OCI-LY7 (cell line): ENCODE data around the gene INSR.

Experiments used
- EZH2phosphoT487 ChIP-seq: fragments of 200-600 bp; sonication (generic); IDR thresholded peaks from 2 replicates; pipeline ENCODE4 v1.6.1; 2018; ENCODE audit warnings: low read depth, borderline replicate concordance, mild to moderate bottlenecking, mixed run types, antibody characterized with exemption, low read length, moderate library complexity, mixed read lengths
- TF ChIP-seq, protein P1 (sequence below): fragments of 200-600 bp; sonication (generic); conservative IDR thresholded peaks from 2 replicates; pipeline ENCODE4 v1.5.1; 2014; ENCODE audit warnings: mild to moderate bottlenecking, antibody characterized with exemption, low read length, moderate library complexity, mixed read lengths

DNA sequence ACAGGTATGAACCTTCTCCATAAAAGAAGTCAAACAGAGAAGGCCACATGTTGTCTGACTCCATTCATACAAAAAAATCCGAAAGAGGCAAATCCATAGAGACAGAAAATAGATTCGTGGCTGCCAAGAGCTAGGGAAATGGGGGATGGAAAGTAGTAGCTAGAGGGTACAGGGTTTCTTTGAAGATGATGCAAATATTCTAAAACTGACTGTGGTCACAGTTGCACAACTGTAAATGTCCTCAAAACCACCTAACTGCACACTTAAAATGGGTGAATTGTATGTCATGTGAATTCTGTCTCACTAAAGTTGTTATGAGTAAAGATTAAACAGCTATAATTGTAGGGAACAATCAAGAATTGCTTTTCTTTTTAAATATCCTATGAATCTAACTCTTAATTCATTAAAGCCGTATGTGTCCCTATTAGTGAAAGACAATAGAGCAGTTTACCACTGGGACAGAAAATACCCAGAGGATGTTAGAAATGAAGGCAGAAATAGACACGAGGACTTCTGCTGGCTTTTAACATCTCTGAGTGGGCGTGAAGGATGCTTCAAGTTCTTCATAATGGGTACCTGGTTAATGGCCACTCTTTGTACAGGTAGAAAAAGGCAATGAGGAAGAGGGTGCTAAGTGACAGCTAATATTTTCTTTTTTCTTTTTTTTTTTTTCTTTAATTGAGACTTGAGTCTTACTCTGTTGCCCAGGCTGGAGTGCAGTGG lies 21.2 kb downstream of the INSR start:
- no peak for TF ChIP-seq EZH2phosphoT487
- TF ChIP-seq, protein P1, sequence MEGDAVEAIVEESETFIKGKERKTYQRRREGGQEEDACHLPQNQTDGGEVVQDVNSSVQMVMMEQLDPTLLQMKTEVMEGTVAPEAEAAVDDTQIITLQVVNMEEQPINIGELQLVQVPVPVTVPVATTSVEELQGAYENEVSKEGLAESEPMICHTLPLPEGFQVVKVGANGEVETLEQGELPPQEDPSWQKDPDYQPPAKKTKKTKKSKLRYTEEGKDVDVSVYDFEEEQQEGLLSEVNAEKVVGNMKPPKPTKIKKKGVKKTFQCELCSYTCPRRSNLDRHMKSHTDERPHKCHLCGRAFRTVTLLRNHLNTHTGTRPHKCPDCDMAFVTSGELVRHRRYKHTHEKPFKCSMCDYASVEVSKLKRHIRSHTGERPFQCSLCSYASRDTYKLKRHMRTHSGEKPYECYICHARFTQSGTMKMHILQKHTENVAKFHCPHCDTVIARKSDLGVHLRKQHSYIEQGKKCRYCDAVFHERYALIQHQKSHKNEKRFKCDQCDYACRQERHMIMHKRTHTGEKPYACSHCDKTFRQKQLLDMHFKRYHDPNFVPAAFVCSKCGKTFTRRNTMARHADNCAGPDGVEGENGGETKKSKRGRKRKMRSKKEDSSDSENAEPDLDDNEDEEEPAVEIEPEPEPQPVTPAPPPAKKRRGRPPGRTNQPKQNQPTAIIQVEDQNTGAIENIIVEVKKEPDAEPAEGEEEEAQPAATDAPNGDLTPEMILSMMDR, result no peak
